ENCODE measurements around the gene OSBPL10. TPM values are rescaled to one million over a fixed set of nuclear protein-coding genes. Genes with fewer than 3 reads are reported as not detected.

Gene OSBPL10
- total RNA-seq, 4 donors from 2014 or later = 7.9 to 25.5 (median 11.8) TPM

- no peaks in the 10 kb centered on the region for H3K27me3 ChIP-seq
- no peak overlapping the region for H3K27ac ChIP-seq
- 92 to 100% methylated on average over 2 to 5 of the region's 5 CpGs for WGBS, 2 donors (ENCODE audit: low coverage in 1 of 2)
- no peak for ATAC-seq
- TF ChIP-seq POLR2A (IDR thresholded peaks at IDR 0.05) (no peak), EP300 (IDR thresholded peaks at IDR 0.05) (no peak), CTCF (IDR thresholded peaks at IDR 0.05) (no peak), POLR2AphosphoS5 (IDR thresholded peaks at IDR 0.05) (no peak)
- H3K4me3 ChIP-seq = no peak overlapping the region
- H3K4me1 ChIP-seq = no peaks in the 10 kb centered on the region
- H3K36me3 ChIP-seq = no peaks in the 10 kb centered on the region
- peaks cover 0 to 14% (median 0%) of the 10 kb centered on the region in 3 donors for H3K9me3 ChIP-seq
Observed at GRCh38 chr3:31713816-31714215, 267.2 kb downstream of the OSBPL10 start.

GRCh38 chr3:31710123-31710803 lies 270.8 kb downstream of the OSBPL10 start:
- Histone ChIP-seq H3K27me3 (no peaks in the 10 kb centered on the region), H3K4me3 (no peak overlapping the region), H3K9me3 (peaks cover 0 to 14% (median 0%) of the 10 kb centered on the region in 3 donors), H3K27ac (no peak overlapping the region), H3K36me3 (no peaks in the 10 kb centered on the region), H3K4me1 (no peaks in the 10 kb centered on the region)
- WGBS, 2 donors (ENCODE audit: low coverage in 1 of 2) = 77 to 100% methylated on average over 3 of the region's 6 CpGs
- TF ChIP-seq CTCF (IDR thresholded peaks at IDR 0.05) (no peak), POLR2AphosphoS5 (IDR thresholded peaks at IDR 0.05) (no peak)
- ATAC-seq = no peak

- Histone ChIP-seq H3K4me3 (no peak overlapping the region), H3K27me3 (no peaks in the 10 kb centered on the region), H3K9me3 (peaks cover 0 to 14% (median 0%) of the 10 kb centered on the region in 3 donors), H3K4me1 (peaks cover 0 to 6% (median 0%) of the 10 kb centered on the region in 3 donors), H3K27ac (no peak overlapping the region), H3K36me3 (no peaks in the 10 kb centered on the region)
- 91 to 100% methylated on average over 3 of the region's 4 CpGs for WGBS, 2 donors (ENCODE audit: low coverage in 1 of 2)
- ATAC-seq = no peak
- TF ChIP-seq POLR2A (IDR thresholded peaks at IDR 0.05) (no peak), POLR2AphosphoS5 (IDR thresholded peaks at IDR 0.05) (no peak), EP300 (IDR thresholded peaks at IDR 0.05) (no peak), CTCF (IDR thresholded peaks at IDR 0.05) (no peak)
Observed at GRCh38 chr3:31709526-31709925, 271.5 kb downstream of the OSBPL10 start.

GRCh38 chr3:31709005-31709404 lies 272.1 kb downstream of the OSBPL10 start:
- H3K27me3 ChIP-seq = no peaks in the 10 kb centered on the region
- 69 to 80% methylated on average over 1 to 8 of the region's 9 CpGs for WGBS, 2 donors (ENCODE audit: low coverage in 1 of 2)
- H3K36me3 ChIP-seq = no peaks in the 10 kb centered on the region
- H3K4me3 ChIP-seq = no peak overlapping the region
- peaks cover 0 to 8% (median 0%) of the 10 kb centered on the region in 3 donors for H3K4me1 ChIP-seq
- peaks cover 0 to 14% (median 0%) of the 10 kb centered on the region in 3 donors for H3K9me3 ChIP-seq
- TF ChIP-seq CTCF (IDR thresholded peaks at IDR 0.05) (no peak), POLR2A (IDR thresholded peaks at IDR 0.05) (no peak)
- no peak for ATAC-seq
- no peak overlapping the region for H3K27ac ChIP-seq

- no peaks in the 10 kb centered on the region for H3K27me3 ChIP-seq
- no peak for ATAC-seq
- H3K4me1 ChIP-seq = peaks cover 0 to 8% (median 0%) of the 10 kb centered on the region in 3 donors
- no peaks in the 10 kb centered on the region for H3K36me3 ChIP-seq
- no peak for TF ChIP-seq POLR2AphosphoS5 (IDR thresholded peaks at IDR 0.05)
- TF ChIP-seq CTCF (IDR thresholded peaks at IDR 0.05) = no peak
- TF ChIP-seq EP300 (IDR thresholded peaks at IDR 0.05) = no peak
- TF ChIP-seq POLR2A (IDR thresholded peaks at IDR 0.05) = no peak
- no peak overlapping the region for H3K4me3 ChIP-seq
- H3K27ac ChIP-seq = no peak overlapping the region
- H3K9me3 ChIP-seq = peaks cover 0 to 4% (median 0%) of the 10 kb centered on the region in 3 donors
Observed at GRCh38 chr3:31707286-31707685, 273.8 kb downstream of the OSBPL10 start.
